ENCODE results near the gene PRSS22.

DNA sequence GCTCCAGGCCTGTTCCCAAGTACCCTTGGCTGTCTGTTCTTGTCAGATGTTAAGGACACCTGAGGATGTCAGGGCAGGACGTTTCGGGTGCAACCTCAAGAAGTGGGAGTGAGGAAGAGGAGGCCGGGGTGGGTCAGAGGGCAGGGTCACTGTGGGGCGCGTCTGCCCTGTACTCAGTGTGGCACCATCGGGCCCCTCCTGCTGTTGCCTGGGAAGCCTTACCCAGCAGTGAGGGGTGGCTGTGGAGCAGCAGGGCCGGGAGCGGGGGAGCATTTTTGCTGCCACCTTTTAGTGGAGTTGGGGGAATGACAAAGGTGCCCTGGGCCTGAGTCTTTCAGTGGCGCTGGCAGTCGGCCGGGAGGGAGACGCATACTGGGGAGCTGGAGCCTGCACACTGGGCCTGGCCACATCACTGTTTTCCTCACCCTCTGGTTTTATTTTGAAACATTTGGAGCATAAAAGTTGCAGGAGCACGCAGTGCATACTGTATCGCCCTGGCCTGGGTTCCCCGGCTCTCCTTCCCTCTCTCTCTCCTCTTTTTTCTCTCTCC, 42.6 kb upstream of the PRSS22 start:
- TF ChIP-seq, protein P1, sequence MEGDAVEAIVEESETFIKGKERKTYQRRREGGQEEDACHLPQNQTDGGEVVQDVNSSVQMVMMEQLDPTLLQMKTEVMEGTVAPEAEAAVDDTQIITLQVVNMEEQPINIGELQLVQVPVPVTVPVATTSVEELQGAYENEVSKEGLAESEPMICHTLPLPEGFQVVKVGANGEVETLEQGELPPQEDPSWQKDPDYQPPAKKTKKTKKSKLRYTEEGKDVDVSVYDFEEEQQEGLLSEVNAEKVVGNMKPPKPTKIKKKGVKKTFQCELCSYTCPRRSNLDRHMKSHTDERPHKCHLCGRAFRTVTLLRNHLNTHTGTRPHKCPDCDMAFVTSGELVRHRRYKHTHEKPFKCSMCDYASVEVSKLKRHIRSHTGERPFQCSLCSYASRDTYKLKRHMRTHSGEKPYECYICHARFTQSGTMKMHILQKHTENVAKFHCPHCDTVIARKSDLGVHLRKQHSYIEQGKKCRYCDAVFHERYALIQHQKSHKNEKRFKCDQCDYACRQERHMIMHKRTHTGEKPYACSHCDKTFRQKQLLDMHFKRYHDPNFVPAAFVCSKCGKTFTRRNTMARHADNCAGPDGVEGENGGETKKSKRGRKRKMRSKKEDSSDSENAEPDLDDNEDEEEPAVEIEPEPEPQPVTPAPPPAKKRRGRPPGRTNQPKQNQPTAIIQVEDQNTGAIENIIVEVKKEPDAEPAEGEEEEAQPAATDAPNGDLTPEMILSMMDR (conservative IDR thresholded peaks at IDR 0.05; ENCODE audit: low read length): no peak
- TF ChIP-seq EZH2phosphoT487 (IDR thresholded peaks at IDR 0.05; ENCODE audit: borderline replicate concordance): no peak
